Bone marrow (tissue), 2 donors: ENCODE measurements around the gene EIF4EBP2.

Experiments used
- DNase-seq, 2 donors: peaks; one replicate each; lab custom pipeline; 2025; lab: John Stamatoyannopoulos, UW

Gene EIF4EBP2

GRCh38 chr10:70379581-70380176, 24.3 kb upstream of the EIF4EBP2 start:
- no peak for DNase-seq

- DNase-seq = no peak
Measured at GRCh38 chr10:70380350-70381135, 23.4 kb upstream of the EIF4EBP2 start.

- peak in 1 of 2 donors; percentile 56 for DNase-seq
Measured at GRCh38 chr10:70381471-70382421, 22.2 kb upstream of the EIF4EBP2 start.

GRCh38 chr10:70391654-70392053, 12.3 kb upstream of the EIF4EBP2 start:
- no peak for DNase-seq

GRCh38 chr10:70396140-70396539, 7.8 kb upstream of the EIF4EBP2 start:
- DNase-seq = no peak

GRCh38 chr10:70399177-70399576, 4.8 kb upstream of the EIF4EBP2 start:
- no peak for DNase-seq

- DNase-seq = no peak
Measured at GRCh38 chr10:70403483-70404035, 386 bp upstream of the EIF4EBP2 start.

GRCh38 chr10:70404787-70405036, 767 bp downstream of the EIF4EBP2 start:
- no peak for DNase-seq

GRCh38 chr10:70405037-70405824, 1.3 kb downstream of the EIF4EBP2 start:
- DNase-seq = peak; percentile 5 to 27

- no peak for DNase-seq
Measured at GRCh38 chr10:70409772-70410171, 5.8 kb downstream of the EIF4EBP2 start.

GRCh38 chr10:70410608-70411007, 6.7 kb downstream of the EIF4EBP2 start:
- no peak for DNase-seq

GRCh38 chr10:70412356-70412755, 8.4 kb downstream of the EIF4EBP2 start:
- DNase-seq = no peak

- no peak for DNase-seq
Measured at GRCh38 chr10:70417568-70417967, 13.6 kb downstream of the EIF4EBP2 start.

- no peak for DNase-seq
Measured at GRCh38 chr10:70418229-70418628, 14.3 kb downstream of the EIF4EBP2 start.

GRCh38 chr10:70418713-70419112, 14.8 kb downstream of the EIF4EBP2 start:
- no peak for DNase-seq

GRCh38 chr10:70424320-70424719, 20.4 kb downstream of the EIF4EBP2 start:
- no peak for DNase-seq

GRCh38 chr10:70425096-70425495, 21.2 kb downstream of the EIF4EBP2 start:
- no peak for DNase-seq

GRCh38 chr10:70426823-70427222, 22.9 kb downstream of the EIF4EBP2 start:
- no peak for DNase-seq

GRCh38 chr10:70430493-70431445, 26.8 kb downstream of the EIF4EBP2 start:
- no peak for DNase-seq

GRCh38 chr10:70432101-70432500, 28.2 kb downstream of the EIF4EBP2 start:
- no peak for DNase-seq
